NB4 (cell line): ENCODE measurements around the gene SCYL2.
"Not testable (repeated sequence)": the region's sequence is repeated elsewhere in the genome, so short reads cannot be mapped to it uniquely, and the experiment has no call there.

Experiments used
- DNase-seq: peaks from one replicate; pipeline ENCODE4 v3.0.0; 2010; ENCODE audit warnings: low read depth
- H3K4me3 ChIP-seq: one replicate; pipeline ENCODE4 v1.5.1; 2011; ENCODE audit warnings: mild to moderate bottlenecking, low read depth, low read length, moderate library complexity
- MYC ChIP-seq: IDR thresholded peaks from 2 replicates; pipeline ENCODE4 v1.6.1; 2011; ENCODE audit warnings: low read depth, low read length
- POLR2A ChIP-seq: IDR thresholded peaks from 2 replicates; pipeline ENCODE4 v1.6.1; 2011; ENCODE audit warnings: mild to moderate bottlenecking; ENCODE audit not compliant: insufficient read length; ENCODE audit errors: extremely low read depth
- TF ChIP-seq, protein P1 (sequence below): IDR thresholded peaks from one replicate; pipeline ENCODE4 v1.5.1; 2012; ENCODE audit warnings: low read depth, low read length
- TF ChIP-seq, protein P2 (sequence below): IDR thresholded peaks from 2 replicates; pipeline ENCODE4 v1.6.1; 2011; ENCODE audit warnings: low read depth, low read length

SCYL2 gene

DNA sequence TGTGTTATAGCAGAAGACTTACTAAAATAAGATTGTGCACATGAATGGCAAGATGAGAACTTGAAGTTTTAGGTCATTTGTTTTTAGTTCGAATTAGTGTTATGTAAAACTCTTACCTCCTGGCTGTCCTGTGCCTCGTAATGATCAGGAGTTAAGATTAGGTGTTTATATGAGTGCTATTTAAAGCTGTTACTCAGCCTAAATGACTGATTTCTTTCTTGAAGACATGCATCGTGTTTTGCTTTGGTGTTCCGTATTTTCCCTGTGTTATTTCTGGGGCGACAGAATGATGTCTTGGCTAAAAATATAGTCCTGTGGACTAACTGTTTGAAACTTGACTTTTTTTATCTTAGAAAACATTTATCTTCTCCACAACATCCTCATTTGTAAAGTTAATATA is 22.1 kb downstream of the SCYL2 start:
- no peak for DNase-seq
- TF ChIP-seq MYC, result no peak
- TF ChIP-seq, protein P1, sequence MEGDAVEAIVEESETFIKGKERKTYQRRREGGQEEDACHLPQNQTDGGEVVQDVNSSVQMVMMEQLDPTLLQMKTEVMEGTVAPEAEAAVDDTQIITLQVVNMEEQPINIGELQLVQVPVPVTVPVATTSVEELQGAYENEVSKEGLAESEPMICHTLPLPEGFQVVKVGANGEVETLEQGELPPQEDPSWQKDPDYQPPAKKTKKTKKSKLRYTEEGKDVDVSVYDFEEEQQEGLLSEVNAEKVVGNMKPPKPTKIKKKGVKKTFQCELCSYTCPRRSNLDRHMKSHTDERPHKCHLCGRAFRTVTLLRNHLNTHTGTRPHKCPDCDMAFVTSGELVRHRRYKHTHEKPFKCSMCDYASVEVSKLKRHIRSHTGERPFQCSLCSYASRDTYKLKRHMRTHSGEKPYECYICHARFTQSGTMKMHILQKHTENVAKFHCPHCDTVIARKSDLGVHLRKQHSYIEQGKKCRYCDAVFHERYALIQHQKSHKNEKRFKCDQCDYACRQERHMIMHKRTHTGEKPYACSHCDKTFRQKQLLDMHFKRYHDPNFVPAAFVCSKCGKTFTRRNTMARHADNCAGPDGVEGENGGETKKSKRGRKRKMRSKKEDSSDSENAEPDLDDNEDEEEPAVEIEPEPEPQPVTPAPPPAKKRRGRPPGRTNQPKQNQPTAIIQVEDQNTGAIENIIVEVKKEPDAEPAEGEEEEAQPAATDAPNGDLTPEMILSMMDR, result no peak
- no peak for TF ChIP-seq POLR2A
- TF ChIP-seq, protein P2, sequence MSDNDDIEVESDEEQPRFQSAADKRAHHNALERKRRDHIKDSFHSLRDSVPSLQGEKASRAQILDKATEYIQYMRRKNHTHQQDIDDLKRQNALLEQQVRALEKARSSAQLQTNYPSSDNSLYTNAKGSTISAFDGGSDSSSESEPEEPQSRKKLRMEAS, result no peak
- H3K4me3 ChIP-seq, result no peak overlapping the region

DNA sequence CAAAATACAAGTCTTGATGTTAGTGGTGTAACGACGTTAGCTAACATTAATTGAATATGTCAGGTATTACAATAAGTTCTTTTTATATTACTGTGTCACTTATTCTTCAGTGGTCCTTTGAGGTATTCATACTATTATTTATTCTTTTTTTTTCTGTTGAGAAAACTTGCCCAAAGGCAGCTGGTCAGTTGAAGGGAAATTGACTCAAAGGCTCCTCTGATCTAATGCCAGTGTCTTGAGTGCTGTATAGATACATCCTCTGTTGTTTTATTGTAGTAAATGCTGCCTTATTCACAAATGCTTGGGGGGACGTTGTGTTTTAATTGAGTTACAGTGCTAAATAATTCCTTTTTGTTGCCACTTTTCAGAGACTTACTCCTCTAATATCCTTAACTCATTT is 23.0 kb downstream of the SCYL2 start:
- TF ChIP-seq MYC, result no peak
- TF ChIP-seq, protein P2, result no peak
- DNase-seq, result no peak
- no peak overlapping the region for H3K4me3 ChIP-seq

DNA sequence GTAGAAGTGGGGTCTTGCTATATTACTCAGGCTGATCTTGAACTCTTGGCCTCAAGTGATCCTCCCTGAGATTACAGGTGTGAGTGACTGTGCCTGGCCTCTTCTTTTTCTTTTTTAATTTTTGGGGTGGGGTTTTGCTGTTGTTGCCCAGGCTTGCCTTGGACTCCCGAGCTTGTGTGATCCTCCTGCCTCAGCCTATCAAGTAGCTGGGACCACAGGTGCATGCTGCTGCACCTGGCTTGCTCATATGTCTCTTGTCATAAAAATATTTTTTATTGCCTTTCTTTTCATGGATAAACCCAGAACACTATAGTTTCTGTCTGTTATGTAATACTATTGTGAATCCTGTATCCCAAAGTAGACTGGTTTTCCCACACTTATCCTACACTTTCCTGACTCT is 26.0 kb downstream of the SCYL2 start:
- TF ChIP-seq POLR2A (no peak), MYC (no peak)
- TF ChIP-seq, protein P1, result no peak
- TF ChIP-seq, protein P2, result no peak
- H3K4me3 ChIP-seq, result no peak overlapping the region
- no peak for DNase-seq

DNA sequence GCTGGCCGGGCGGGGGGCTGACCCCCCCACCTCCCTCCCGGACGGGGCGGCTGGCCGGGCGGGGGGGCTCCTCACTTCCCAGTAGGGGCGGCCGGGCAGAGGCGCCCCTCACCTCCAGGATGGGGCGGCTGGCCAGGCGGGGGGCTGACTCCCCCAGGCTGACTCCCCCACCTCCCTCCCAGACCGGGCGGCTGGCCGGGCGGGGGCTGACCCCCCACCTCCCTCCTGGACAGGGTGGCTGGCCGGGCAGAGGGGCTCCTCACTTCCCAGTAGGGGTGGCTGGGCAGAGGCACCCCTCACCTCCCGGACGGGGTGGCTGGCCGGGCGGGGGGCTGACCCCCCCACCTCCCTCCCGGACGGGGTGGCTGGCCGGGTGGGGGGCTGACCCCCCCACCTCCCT is 27.4 kb downstream of the SCYL2 start:
- not testable (repeated sequence) for H3K4me3 ChIP-seq, DNase-seq

DNA sequence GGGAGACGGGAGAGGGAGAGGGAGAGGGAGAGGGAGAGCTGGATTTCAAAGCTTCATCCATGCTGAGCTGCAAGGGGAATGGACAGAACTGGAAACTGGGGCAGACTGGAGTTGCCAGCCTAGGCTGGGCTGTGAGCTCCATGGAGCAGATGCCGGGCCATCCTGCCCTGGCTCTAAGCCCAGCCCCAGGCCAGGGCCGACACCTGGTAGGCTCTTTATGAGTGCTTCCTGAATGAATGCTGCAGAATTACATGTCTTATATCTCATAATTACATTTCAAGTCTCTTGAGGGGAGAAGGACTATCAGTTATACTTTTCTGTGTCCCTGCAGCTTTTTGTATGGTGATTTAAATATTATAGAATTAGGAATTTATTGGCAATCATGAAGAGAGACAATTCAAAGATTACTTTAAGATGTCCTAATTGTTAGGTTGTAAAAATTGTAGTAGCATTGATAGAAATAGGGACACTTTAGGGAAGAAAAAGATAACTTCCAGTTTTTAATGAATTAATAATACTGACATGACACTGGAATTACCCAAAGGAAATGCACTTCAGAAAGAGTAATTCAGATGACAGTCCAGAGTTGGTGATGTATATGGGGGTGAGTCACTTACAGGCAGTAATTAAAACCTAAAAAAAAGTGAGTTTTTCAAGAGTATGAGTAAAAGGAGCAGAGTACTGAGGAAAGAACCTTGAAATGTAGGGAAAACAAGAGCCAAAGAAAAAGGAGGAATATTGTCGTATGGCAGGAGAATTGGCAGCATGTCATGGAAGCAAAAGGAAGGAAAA is 29.0 kb downstream of the SCYL2 start:
- no peak overlapping the region for H3K4me3 ChIP-seq
- DNase-seq, result no peak
- TF ChIP-seq, protein P2, result no peak
- TF ChIP-seq MYC (no peak), POLR2A (no peak)
- TF ChIP-seq, protein P1, result no peak

DNA sequence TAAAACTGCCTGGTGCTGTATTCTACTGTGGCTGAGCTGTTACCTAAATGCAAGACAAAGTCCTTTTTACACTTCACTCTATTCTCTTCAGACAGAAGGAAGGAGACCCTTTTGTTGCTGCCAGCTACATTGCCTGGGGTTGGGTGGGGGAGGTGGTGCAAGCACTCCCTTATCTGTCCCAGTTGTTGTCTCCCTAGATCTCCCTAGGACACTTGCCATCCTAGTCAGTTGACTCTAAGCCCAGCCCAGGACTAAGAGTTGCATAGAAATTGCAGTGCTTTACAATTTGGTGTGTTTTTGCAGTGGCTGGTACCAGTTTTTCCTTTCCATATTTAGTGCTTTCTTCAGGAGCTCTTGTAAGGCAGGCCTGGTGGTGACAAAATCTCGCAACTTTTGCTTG is 35.1 kb downstream of the SCYL2 start:
- H3K4me3 ChIP-seq, result no peak overlapping the region
- TF ChIP-seq, protein P1, result no peak
- TF ChIP-seq, protein P2, result no peak
- no peak for TF ChIP-seq POLR2A
- TF ChIP-seq MYC, result no peak
- DNase-seq, result no peak

DNA sequence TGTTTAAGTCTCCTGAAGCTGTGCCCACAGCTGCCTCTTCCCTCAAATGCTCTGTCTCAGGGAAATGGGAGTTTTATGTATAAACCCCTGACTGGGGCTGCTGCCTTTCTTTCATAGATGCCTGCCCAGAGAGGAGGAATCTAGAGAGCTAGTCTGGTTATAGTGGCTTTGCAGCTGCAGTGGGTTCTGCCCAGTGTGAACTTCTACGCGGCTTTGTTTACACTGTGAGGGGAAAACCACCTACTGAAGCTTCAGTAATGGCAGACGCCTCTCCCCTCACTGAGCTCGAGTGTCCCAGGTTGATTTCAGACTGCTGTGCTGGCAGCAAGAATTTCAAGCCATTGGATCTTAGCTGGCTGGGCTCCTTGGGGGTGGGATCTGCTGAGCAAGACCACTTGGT is 36.9 kb downstream of the SCYL2 start:
- no peak overlapping the region for H3K4me3 ChIP-seq
- TF ChIP-seq, protein P1, result no peak
- TF ChIP-seq POLR2A (no peak), MYC (no peak)
- TF ChIP-seq, protein P2, result no peak

DNA sequence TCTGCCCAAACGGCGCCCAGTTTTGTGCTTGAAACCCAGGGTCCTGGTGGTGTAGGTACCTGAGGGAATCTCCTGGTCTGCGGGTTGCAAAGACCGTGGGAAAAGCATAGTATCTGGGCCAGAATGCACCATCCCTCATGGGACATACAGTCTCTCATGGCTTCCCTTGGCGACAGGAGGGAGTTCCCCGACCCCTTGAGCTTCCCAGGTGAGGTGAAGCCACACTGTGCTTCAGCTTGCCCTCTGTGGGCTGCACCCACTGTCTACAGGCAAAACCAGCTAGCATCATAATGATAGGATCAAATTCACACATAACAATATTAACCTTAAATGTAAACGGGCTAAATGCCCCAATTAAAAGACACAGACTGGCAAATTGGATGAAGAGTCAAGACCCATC is 37.4 kb downstream of the SCYL2 start:
- DNase-seq, H3K4me3 ChIP-seq: not testable (repeated sequence)

More for the DNA sequence above, 36.9 kb downstream of the SCYL2 start:
- no peak for DNase-seq

DNA sequence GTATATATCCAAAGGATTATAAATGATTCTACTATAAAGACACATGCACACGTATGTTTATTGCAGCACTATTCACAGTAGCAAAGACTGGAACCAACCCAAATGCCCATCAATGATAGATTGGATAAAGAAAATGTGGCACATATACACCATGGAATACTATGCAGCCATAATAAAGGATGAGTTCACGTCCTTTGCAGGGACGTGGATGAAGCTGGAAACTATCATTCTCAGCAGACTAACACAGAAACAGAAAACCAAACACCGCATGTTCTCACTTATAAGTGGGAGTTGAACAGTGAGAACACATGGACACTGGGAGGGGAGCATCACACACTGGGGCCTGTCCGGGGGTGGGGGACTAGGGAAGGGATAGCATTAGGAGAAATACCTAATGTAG is 41.2 kb downstream of the SCYL2 start:
- not testable (repeated sequence) for DNase-seq, H3K4me3 ChIP-seq
